GM23338 (cell line): Measurements from ENCODE around the gene WDR45B. TPM values are rescaled to one million over a fixed set of nuclear protein-coding genes. Genes with fewer than 3 reads are reported as not detected.

Experiments used
- ATAC-seq: fragments of 200-7000 bp; cut with Tn5 transposase; 3 replicates; pipeline ENCODE4 v1.9.1; 2020
- DNase-seq: peaks from one replicate; pipeline ENCODE4 v3.0.0-alpha.2; 2015; ENCODE audit warnings: low spot score
- H2AFZ ChIP-seq: fragments of 200-600 bp; sonication (generic); 2 replicates; pipeline ENCODE4 v1.8.0; 2016; ENCODE audit warnings: antibody characterized with exemption, mild to moderate bottlenecking, moderate library complexity
- H3F3A ChIP-seq: fragments of 200-600 bp; sonication (generic); replicated peaks from 2 replicates; pipeline ENCODE4 v1.8.0; 2017; ENCODE audit warnings: antibody characterized with exemption, mixed run types, low read depth
- H3K27ac ChIP-seq: fragments of 200-600 bp; sonication (generic); 2 replicates; pipeline ENCODE4 v1.6.1; 2016; ENCODE audit warnings: low read depth
- H3K27me3 ChIP-seq: fragments of 200-600 bp; sonication (generic); 2 replicates; pipeline ENCODE4 v1.8.0; 2016; ENCODE audit warnings: mild to moderate bottlenecking, mixed run types, moderate library complexity; ENCODE audit not compliant: insufficient read depth
- H3K36me3 ChIP-seq: fragments of 200-600 bp; sonication (generic); 2 replicates; pipeline ENCODE4 v1.8.0; 2016; ENCODE audit warnings: mild to moderate bottlenecking; ENCODE audit not compliant: insufficient read depth
- H3K4me1 ChIP-seq: fragments of 200-600 bp; sonication (generic); 2 replicates; pipeline ENCODE4 v1.8.0; 2016; ENCODE audit warnings: mild to moderate bottlenecking, moderate library complexity; ENCODE audit not compliant: insufficient read depth
- H3K4me2 ChIP-seq: fragments of 200-600 bp; sonication (generic); 2 replicates; pipeline ENCODE4 v1.7.1; 2017; ENCODE audit warnings: mixed run types
- H3K4me3 ChIP-seq: fragments of 200-600 bp; sonication (generic); 2 replicates; pipeline ENCODE4 v1.6.1; 2016; ENCODE audit warnings: mixed run types
- H3K79me2 ChIP-seq: fragments of 200-600 bp; sonication (generic); replicated peaks from 2 replicates; pipeline ENCODE4 v1.8.0; 2017; ENCODE audit warnings: mild to moderate bottlenecking; ENCODE audit not compliant: insufficient read depth
- H3K9me2 ChIP-seq: fragments of 200-600 bp; sonication (generic); 2 replicates; pipeline ENCODE4 v1.8.0; 2017; ENCODE audit not compliant: insufficient read depth
- H4K20me1 ChIP-seq: fragments of 200-600 bp; sonication (generic); replicated peaks from 2 replicates; pipeline ENCODE4 v1.8.0; 2017; ENCODE audit warnings: mild to moderate bottlenecking; ENCODE audit not compliant: insufficient read depth
- H3K27ac Mint-ChIP-seq: 2 replicates; pipeline ENCODE4 v1.8.0; 2020; ENCODE audit warnings: inconsistent platforms, mild to moderate bottlenecking, moderate library complexity, mixed read lengths
- H3K27me3 Mint-ChIP-seq: 3 replicates; pipeline ENCODE4 v1.8.0; 2022; ENCODE audit warnings: low read depth, mild to moderate bottlenecking, moderate library complexity, mixed read lengths, inconsistent platforms; ENCODE audit not compliant: insufficient read depth, poor library complexity
- H3K36me3 Mint-ChIP-seq: 3 replicates; pipeline ENCODE4 v1.8.0; 2021; ENCODE audit warnings: low read depth, mild to moderate bottlenecking, inconsistent platforms, moderate library complexity, mixed read lengths
- H3K4me1 Mint-ChIP-seq: 3 replicates; pipeline ENCODE4 v1.8.0; 2020; ENCODE audit warnings: mild to moderate bottlenecking, inconsistent platforms, mixed read lengths
- H3K4me3 Mint-ChIP-seq: 3 replicates; pipeline ENCODE4 v1.8.0; 2021; ENCODE audit warnings: moderate library complexity, mild to moderate bottlenecking, inconsistent platforms, mixed read lengths
- H3K9me3 Mint-ChIP-seq: 3 replicates; pipeline ENCODE4 v1.8.0; 2020; ENCODE audit warnings: moderate library complexity, mild to moderate bottlenecking, inconsistent platforms, mixed read lengths
- CREB1 ChIP-seq: fragments of 250-450 bp; sonication (Bioruptor Pico); IDR thresholded peaks from 2 replicates; pipeline ENCODE4 v1.5.0; 2020; ENCODE audit warnings: low read depth, mild to moderate bottlenecking, moderate library complexity
- EZH2 ChIP-seq: fragments of 200-600 bp; sonication (generic); IDR thresholded peaks from one replicate; pipeline ENCODE4 v1.8.0; 2017; ENCODE audit warnings: antibody characterized with exemption, mild to moderate bottlenecking, low read depth; ENCODE audit not compliant: unreplicated experiment
- EZH2phosphoT487 ChIP-seq: fragments of 200-600 bp; sonication (generic); IDR thresholded peaks from one replicate; pipeline ENCODE4 v1.8.1; 2018; ENCODE audit warnings: antibody characterized with exemption; ENCODE audit not compliant: unreplicated experiment
- POLR2AphosphoS5 ChIP-seq: IDR thresholded peaks from 2 replicates; pipeline ENCODE4 v1.6.1; 2016; ENCODE audit warnings: antibody characterized with exemption, low read depth
- STAT1 ChIP-seq: IDR thresholded peaks from one replicate; pipeline ENCODE4 v1.6.1; 2016; ENCODE audit warnings: antibody characterized with exemption; ENCODE audit not compliant: unreplicated experiment
- ZNF114 ChIP-seq: fragments of 250-450 bp; sonication (Bioruptor Pico); IDR thresholded peaks from 2 replicates; pipeline ENCODE4 v1.5.0; 2020; ENCODE audit warnings: mild to moderate bottlenecking, moderate library complexity
- ZNF331 ChIP-seq: fragments of 250-450 bp; sonication (Bioruptor Pico); IDR thresholded peaks from 2 replicates; pipeline ENCODE4 v1.5.0; 2020; ENCODE audit warnings: low read depth, mild to moderate bottlenecking, moderate library complexity
- polyA plus RNA-seq: library from polyadenylated mRNA; unstranded; fragments of >200 nt; fragmentation: Nextera tagmentation; extraction: Ambion mirVana; gene quantifications from 2 replicates; pipeline ENCODE4 v1.2.1, GENCODE V29; 2016
- total RNA-seq: library from RNA; depleted of rRNA; stranded (reverse); fragments of >200 nt; shearing (Covaris generic); gene quantifications from 2 replicates; pipeline ENCODE4 v1.2.3, GENCODE V29; 2014
- TF ChIP-seq, protein P1 (sequence below): fragments of 250-450 bp; sonication (Bioruptor Pico); IDR thresholded peaks from 2 replicates; pipeline ENCODE4 v1.5.0; 2020; ENCODE audit warnings: mild to moderate bottlenecking, moderate library complexity
- TF ChIP-seq, protein P2 (sequence below), 2 experiments: fragments of 200-600 bp in 1 of 2; sonication (generic) in 1 of 2; conservative IDR thresholded peaks; 2 replicates each; pipeline versions ENCODE4 v1.5.1 to v1.6.1; 2016 to 2017; ENCODE audit warnings: antibody characterized with exemption in 2 of 2, low read depth in 2 of 2, mild to moderate bottlenecking in 2 of 2, moderate library complexity in 1 of 2

WDR45B gene
- total and polyA plus RNA-seq, 2 experiments from 2014 or later: 69.4 to 96.4 TPM

GRCh38 chr17:82571855-82572254 is 76.4 kb downstream of the WDR45B start (continued):
- TF ChIP-seq, protein P1, sequence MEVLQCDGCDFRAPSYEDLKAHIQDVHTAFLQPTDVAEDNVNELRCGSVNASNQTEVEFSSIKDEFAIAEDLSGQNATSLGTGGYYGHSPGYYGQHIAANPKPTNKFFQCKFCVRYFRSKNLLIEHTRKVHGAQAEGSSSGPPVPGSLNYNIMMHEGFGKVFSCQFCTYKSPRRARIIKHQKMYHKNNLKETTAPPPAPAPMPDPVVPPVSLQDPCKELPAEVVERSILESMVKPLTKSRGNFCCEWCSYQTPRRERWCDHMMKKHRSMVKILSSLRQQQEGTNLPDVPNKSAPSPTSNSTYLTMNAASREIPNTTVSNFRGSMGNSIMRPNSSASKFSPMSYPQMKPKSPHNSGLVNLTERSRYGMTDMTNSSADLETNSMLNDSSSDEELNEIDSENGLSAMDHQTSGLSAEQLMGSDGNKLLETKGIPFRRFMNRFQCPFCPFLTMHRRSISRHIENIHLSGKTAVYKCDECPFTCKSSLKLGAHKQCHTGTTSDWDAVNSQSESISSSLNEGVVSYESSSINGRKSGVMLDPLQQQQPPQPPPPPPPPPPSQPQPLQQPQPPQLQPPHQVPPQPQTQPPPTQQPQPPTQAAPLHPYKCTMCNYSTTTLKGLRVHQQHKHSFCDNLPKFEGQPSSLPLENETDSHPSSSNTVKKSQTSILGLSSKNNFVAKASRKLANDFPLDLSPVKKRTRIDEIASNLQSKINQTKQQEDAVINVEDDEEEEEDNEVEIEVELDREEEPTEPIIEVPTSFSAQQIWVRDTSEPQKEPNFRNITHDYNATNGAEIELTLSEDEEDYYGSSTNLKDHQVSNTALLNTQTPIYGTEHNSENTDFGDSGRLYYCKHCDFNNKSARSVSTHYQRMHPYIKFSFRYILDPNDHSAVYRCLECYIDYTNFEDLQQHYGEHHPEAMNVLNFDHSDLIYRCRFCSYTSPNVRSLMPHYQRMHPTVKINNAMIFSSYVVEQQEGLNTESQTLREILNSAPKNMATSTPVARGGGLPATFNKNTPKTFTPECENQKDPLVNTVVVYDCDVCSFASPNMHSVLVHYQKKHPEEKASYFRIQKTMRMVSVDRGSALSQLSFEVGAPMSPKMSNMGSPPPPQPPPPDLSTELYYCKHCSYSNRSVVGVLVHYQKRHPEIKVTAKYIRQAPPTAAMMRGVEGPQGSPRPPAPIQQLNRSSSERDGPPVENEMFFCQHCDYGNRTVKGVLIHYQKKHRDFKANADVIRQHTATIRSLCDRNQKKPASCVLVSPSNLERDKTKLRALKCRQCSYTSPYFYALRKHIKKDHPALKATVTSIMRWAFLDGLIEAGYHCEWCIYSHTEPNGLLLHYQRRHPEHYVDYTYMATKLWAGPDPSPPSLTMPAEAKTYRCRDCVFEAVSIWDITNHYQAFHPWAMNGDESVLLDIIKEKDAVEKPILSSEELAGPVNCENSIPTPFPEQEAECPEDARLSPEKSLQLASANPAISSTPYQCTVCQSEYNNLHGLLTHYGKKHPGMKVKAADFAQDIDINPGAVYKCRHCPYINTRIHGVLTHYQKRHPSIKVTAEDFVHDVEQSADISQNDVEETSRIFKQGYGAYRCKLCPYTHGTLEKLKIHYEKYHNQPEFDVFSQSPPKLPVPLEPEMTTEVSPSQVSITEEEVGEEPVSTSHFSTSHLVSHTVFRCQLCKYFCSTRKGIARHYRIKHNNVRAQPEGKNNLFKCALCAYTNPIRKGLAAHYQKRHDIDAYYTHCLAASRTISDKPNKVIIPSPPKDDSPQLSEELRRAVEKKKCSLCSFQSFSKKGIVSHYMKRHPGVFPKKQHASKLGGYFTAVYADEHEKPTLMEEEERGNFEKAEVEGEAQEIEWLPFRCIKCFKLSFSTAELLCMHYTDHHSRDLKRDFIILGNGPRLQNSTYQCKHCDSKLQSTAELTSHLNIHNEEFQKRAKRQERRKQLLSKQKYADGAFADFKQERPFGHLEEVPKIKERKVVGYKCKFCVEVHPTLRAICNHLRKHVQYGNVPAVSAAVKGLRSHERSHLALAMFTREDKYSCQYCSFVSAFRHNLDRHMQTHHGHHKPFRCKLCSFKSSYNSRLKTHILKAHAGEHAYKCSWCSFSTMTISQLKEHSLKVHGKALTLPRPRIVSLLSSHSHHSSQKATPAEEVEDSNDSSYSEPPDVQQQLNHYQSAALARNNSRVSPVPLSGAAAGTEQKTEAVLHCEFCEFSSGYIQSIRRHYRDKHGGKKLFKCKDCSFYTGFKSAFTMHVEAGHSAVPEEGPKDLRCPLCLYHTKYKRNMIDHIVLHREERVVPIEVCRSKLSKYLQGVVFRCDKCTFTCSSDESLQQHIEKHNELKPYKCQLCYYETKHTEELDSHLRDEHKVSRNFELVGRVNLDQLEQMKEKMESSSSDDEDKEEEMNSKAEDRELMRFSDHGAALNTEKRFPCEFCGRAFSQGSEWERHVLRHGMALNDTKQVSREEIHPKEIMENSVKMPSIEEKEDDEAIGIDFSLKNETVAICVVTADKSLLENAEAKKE (CRISPR knock-in tag): no peak
- TF ChIP-seq EZH2 (no peak), CREB1 (CRISPR knock-in tag) (no peak), POLR2AphosphoS5 (no peak), EZH2phosphoT487 (no peak)
- TF ChIP-seq, protein P2, sequence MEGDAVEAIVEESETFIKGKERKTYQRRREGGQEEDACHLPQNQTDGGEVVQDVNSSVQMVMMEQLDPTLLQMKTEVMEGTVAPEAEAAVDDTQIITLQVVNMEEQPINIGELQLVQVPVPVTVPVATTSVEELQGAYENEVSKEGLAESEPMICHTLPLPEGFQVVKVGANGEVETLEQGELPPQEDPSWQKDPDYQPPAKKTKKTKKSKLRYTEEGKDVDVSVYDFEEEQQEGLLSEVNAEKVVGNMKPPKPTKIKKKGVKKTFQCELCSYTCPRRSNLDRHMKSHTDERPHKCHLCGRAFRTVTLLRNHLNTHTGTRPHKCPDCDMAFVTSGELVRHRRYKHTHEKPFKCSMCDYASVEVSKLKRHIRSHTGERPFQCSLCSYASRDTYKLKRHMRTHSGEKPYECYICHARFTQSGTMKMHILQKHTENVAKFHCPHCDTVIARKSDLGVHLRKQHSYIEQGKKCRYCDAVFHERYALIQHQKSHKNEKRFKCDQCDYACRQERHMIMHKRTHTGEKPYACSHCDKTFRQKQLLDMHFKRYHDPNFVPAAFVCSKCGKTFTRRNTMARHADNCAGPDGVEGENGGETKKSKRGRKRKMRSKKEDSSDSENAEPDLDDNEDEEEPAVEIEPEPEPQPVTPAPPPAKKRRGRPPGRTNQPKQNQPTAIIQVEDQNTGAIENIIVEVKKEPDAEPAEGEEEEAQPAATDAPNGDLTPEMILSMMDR (conservative IDR thresholded peaks at IDR 0.05; ENCODE audit: low read depth in 2 of 2): no peak

GRCh38 chr17:82570277-82570676 is 78.0 kb downstream of the WDR45B start:
- no peaks in the 10 kb centered on the region; the same call in 1 of the 2 replicates for H3F3A ChIP-seq
- no peaks in the 10 kb centered on the region for H3K4me1 ChIP-seq
- H2AFZ ChIP-seq: no peak overlapping the region
- Mint-ChIP-seq H3K27me3 (peaks cover 2% of the 10 kb centered on the region), H3K9me3 (no peaks in the 10 kb centered on the region), H3K4me1 (peaks cover 15% of the 10 kb centered on the region), H3K27ac (no peak overlapping the region), H3K36me3 (peaks cover 63% of the 10 kb centered on the region), H3K4me3 (no peak overlapping the region)
- peaks cover 42% of the 10 kb centered on the region for H3K36me3 ChIP-seq
- H3K79me2 ChIP-seq: peaks cover 79% of the 10 kb centered on the region
- H3K27ac ChIP-seq: no peak overlapping the region
- H3K27me3 ChIP-seq: no peaks in the 10 kb centered on the region
- H3K4me2 ChIP-seq: no peak overlapping the region
- ATAC-seq (no peak), DNase-seq (no peak)
- no peak overlapping the region for H3K4me3 ChIP-seq
- H3K9me2 ChIP-seq: no peaks in the 10 kb centered on the region
- H4K20me1 ChIP-seq: peaks cover 40% of the 10 kb centered on the region
- TF ChIP-seq POLR2AphosphoS5 (no peak), STAT1 (no peak), ZNF114 (CRISPR knock-in tag) (no peak), ZNF331 (CRISPR knock-in tag) (no peak)
- TF ChIP-seq, protein P1 (CRISPR knock-in tag): no peak
